Measurements from ENCODE around the gene SLC10A7. TPM values are rescaled to one million over a fixed set of nuclear protein-coding genes. Genes with fewer than 3 reads are reported as not detected.

Gene SLC10A7
- total RNA-seq, 1 donor = 20.3 TPM

- H3K4me3 ChIP-seq (ENCODE audit: low read depth, low read length) = no peak overlapping the region
- DNase-seq (ENCODE audit: low read depth) = no peak
- TF ChIP-seq CTCF (IDR thresholded peaks at IDR 0.05; ENCODE audit: insufficient read depth, low read depth, low read length) = no peak
These were observed 250.3 kb downstream of the SLC10A7 start for GRCh38 chr4:146271466-146271865.

GRCh38 chr4:146269228-146269653 is 252.5 kb downstream of the SLC10A7 start:
- DNase-seq (ENCODE audit: low read depth) = no peak
- no peak for TF ChIP-seq CTCF (IDR thresholded peaks at IDR 0.05; ENCODE audit: insufficient read depth, low read depth, low read length)
- no peak overlapping the region for H3K4me3 ChIP-seq (ENCODE audit: low read depth, low read length)

GRCh38 chr4:146267826-146268225 is 253.9 kb downstream of the SLC10A7 start:
- H3K4me3 ChIP-seq (ENCODE audit: low read depth, low read length) = no peak overlapping the region
- no peak for TF ChIP-seq CTCF (IDR thresholded peaks at IDR 0.05; ENCODE audit: insufficient read depth, low read depth, low read length)
- DNase-seq (ENCODE audit: low read depth) = no peak

- DNase-seq (ENCODE audit: low read depth) = no peak
- TF ChIP-seq CTCF (IDR thresholded peaks at IDR 0.05; ENCODE audit: insufficient read depth, low read depth, low read length) = no peak
- H3K4me3 ChIP-seq (ENCODE audit: low read depth, low read length) = no peak overlapping the region
These were observed 255.7 kb downstream of the SLC10A7 start for GRCh38 chr4:146265950-146266490.

GRCh38 chr4:146263793-146264192 is 257.9 kb downstream of the SLC10A7 start:
- no peak for TF ChIP-seq CTCF (IDR thresholded peaks at IDR 0.05; ENCODE audit: insufficient read depth, low read depth, low read length)
- no peak overlapping the region for H3K4me3 ChIP-seq (ENCODE audit: low read depth, low read length)
- DNase-seq (ENCODE audit: low read depth) = no peak

- TF ChIP-seq CTCF (IDR thresholded peaks at IDR 0.05; ENCODE audit: insufficient read depth, low read depth, low read length) = no peak
- H3K4me3 ChIP-seq (ENCODE audit: low read depth, low read length) = no peak overlapping the region
- no peak for DNase-seq (ENCODE audit: low read depth)
These were observed 260.7 kb downstream of the SLC10A7 start for GRCh38 chr4:146261041-146261440.

- no peak for DNase-seq (ENCODE audit: low read depth)
- H3K4me3 ChIP-seq (ENCODE audit: low read depth, low read length) = no peak overlapping the region
- no peak for TF ChIP-seq CTCF (IDR thresholded peaks at IDR 0.05; ENCODE audit: insufficient read depth, low read depth, low read length)
These were observed 261.2 kb downstream of the SLC10A7 start for GRCh38 chr4:146260521-146260920.
